PFSK-1 (cell line): Measurements from ENCODE around the gene RIPOR3.

Experiments
- POLR2AphosphoS5 ChIP-seq: IDR thresholded peaks from 2 replicates; pipeline ENCODE4 v1.6.1; 2012; ENCODE audit warnings: low read depth, mild to moderate bottlenecking, control low read depth, low read length, moderate library complexity
- TAF1 ChIP-seq: IDR thresholded peaks from 2 replicates; pipeline ENCODE4 v1.6.1; 2012; ENCODE audit warnings: low read length, control low read depth, borderline replicate concordance; ENCODE audit not compliant: insufficient read depth
- TF ChIP-seq, protein P1 (sequence below), 2 experiments: IDR thresholded peaks; 2 replicates each; pipeline versions ENCODE4 v1.6.1 to v1.8.0; 2011 to 2012; ENCODE audit warnings: low read depth in 2 of 2, low read length in 2 of 2, control low read depth in 1 of 2, inconsistent platforms in 1 of 2, mild to moderate bottlenecking in 1 of 2, moderate library complexity in 1 of 2; ENCODE audit not compliant: insufficient read depth in 1 of 2

DNA sequence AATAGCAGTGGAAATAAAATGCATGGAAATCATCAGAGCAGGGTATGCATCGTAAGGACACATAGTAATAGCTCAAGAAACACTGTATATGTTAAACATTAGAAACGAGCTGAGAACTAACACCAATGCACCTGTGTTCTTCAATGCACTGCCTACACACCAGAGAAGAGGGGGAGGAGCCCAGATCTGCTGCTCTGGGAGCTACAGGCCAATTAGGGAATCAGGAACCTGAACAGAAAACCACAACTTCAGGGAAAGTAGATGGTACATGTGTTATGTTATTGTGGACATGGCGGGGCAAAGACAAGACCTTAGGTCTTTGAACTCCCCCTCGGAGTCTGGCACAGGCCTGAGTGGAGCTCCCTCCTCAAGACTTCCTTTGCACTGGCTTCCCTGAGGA lies 39.7 kb downstream of the RIPOR3 start:
- TF ChIP-seq, protein P1, sequence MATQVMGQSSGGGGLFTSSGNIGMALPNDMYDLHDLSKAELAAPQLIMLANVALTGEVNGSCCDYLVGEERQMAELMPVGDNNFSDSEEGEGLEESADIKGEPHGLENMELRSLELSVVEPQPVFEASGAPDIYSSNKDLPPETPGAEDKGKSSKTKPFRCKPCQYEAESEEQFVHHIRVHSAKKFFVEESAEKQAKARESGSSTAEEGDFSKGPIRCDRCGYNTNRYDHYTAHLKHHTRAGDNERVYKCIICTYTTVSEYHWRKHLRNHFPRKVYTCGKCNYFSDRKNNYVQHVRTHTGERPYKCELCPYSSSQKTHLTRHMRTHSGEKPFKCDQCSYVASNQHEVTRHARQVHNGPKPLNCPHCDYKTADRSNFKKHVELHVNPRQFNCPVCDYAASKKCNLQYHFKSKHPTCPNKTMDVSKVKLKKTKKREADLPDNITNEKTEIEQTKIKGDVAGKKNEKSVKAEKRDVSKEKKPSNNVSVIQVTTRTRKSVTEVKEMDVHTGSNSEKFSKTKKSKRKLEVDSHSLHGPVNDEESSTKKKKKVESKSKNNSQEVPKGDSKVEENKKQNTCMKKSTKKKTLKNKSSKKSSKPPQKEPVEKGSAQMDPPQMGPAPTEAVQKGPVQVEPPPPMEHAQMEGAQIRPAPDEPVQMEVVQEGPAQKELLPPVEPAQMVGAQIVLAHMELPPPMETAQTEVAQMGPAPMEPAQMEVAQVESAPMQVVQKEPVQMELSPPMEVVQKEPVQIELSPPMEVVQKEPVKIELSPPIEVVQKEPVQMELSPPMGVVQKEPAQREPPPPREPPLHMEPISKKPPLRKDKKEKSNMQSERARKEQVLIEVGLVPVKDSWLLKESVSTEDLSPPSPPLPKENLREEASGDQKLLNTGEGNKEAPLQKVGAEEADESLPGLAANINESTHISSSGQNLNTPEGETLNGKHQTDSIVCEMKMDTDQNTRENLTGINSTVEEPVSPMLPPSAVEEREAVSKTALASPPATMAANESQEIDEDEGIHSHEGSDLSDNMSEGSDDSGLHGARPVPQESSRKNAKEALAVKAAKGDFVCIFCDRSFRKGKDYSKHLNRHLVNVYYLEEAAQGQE (IDR thresholded peaks at IDR 0.05; ENCODE audit: insufficient read depth in 1 of 2, low read depth in 2 of 2, low read length in 2 of 2) = no peak
- TF ChIP-seq POLR2AphosphoS5 (no peak), TAF1 (no peak)
